ENCODE data around the gene KIF1A. TPM values are rescaled to one million over a fixed set of nuclear protein-coding genes. Genes with fewer than 3 reads are reported as not detected.

KIF1A gene
- total and polyA plus RNA-seq, 10 of the 15 experiments (the other 5 are each of a cell fraction or from before 2014, with no cell fraction given) = 0.04 to 0.95 (median 0.06) TPM; not detected in 5

GRCh38 chr2:240687045-240687740 is 132.8 kb downstream of the KIF1A start:
- in situ Hi-C loops (cut with MboI) = no loop called here

More at GRCh38 chr2:240687045-240687740, 132.8 kb downstream of the KIF1A start:
- 60% methylated on average over 18 of the region's 20 CpGs for WGBS (ENCODE audit: insufficient coverage, insufficient replicate concordance, low lambda C conversion rate, missing lambda C conversion rate)
- Histone ChIP-seq H3K36me3 (ENCODE audit: control insufficient read depth in 2 of 2, insufficient read depth in 2 of 2, low read length in 1 of 2) (no peaks in the 10 kb centered on the region), H3K79me2 (ENCODE audit: control insufficient read depth, insufficient read depth, low read length) (no peaks in the 10 kb centered on the region), H3K27ac (ENCODE audit: control insufficient read depth, insufficient read depth) (no peak overlapping the region), H4K20me1 (ENCODE audit: control insufficient read depth, insufficient read depth) (no peaks in the 10 kb centered on the region), H3K9me3 (replicated peaks; ENCODE audit: control insufficient read depth, insufficient read depth, low read length) (no peaks in the 10 kb centered on the region), H3K4me2 (ENCODE audit: control insufficient read depth, insufficient read depth) (no peak overlapping the region), H3K4me1 (ENCODE audit: control insufficient read depth, insufficient read depth, low read length) (no peaks in the 10 kb centered on the region), H3K9ac (ENCODE audit: control insufficient read depth, insufficient read depth, low read length) (no peak overlapping the region), H3K27me3 (replicated peaks in 1 of 2; ENCODE audit: control insufficient read depth in 2 of 2, insufficient read depth in 2 of 2, low read length in 1 of 2) (no peaks in the 10 kb centered on the region), H3K4me3 (no peak overlapping the region), H2AFZ (ENCODE audit: control insufficient read depth, low read depth, low read length) (no peak overlapping the region)
- FAIRE-seq (no peak), ATAC-seq (no peak), DNase-seq (ENCODE audit: low read depth, low spot score) (no peak)
- RAD21 ChIA-PET (ENCODE audit: unreplicated experiment) = no interaction called here
- SMC1A ChIA-PET (ENCODE audit: uncharacterized antibody, unreplicated experiment) = no interaction called here
- POLR2A ChIA-PET = no interaction called here
- no peak for TF ChIP-seq NRF1 (conservative IDR thresholded peaks at IDR 0.05; ENCODE audit: low read depth, low read length)
- no peak for TF ChIP-seq MEF2B (IDR thresholded peaks at IDR 0.05; ENCODE audit: partially characterized antibody, poor library complexity, severe bottlenecking)
- TF ChIP-seq ELK1 (IDR thresholded peaks at IDR 0.05; ENCODE audit: low read depth, low read length) = no peak
- TF ChIP-seq ZNF384 (IDR thresholded peaks at IDR 0.05; ENCODE audit: borderline replicate concordance, low read depth, low read length) = no peak
- TF ChIP-seq RB1 (IDR thresholded peaks at IDR 0.05; ENCODE audit: borderline replicate concordance) = no peak
- no peak for TF ChIP-seq NFIC (IDR thresholded peaks at IDR 0.05; ENCODE audit: low read depth, low read length)
- no peak for TF ChIP-seq IRF4 (IDR thresholded peaks at IDR 0.05; ENCODE audit: low read depth, low read length)
- TF ChIP-seq JUND (IDR thresholded peaks at IDR 0.05; ENCODE audit: low read depth, low read length) = no peak
- no peak for TF ChIP-seq MYC (IDR thresholded peaks at IDR 0.05; ENCODE audit: insufficient read depth, insufficient read length, insufficient replicate concordance, low read length, severe bottlenecking)
- TF ChIP-seq ESRRA (IDR thresholded peaks at IDR 0.05; ENCODE audit: low read length) = no peak
- TF ChIP-seq ATF7 (IDR thresholded peaks at IDR 0.05; ENCODE audit: low read depth) = no peak
- TF ChIP-seq, protein P1, sequence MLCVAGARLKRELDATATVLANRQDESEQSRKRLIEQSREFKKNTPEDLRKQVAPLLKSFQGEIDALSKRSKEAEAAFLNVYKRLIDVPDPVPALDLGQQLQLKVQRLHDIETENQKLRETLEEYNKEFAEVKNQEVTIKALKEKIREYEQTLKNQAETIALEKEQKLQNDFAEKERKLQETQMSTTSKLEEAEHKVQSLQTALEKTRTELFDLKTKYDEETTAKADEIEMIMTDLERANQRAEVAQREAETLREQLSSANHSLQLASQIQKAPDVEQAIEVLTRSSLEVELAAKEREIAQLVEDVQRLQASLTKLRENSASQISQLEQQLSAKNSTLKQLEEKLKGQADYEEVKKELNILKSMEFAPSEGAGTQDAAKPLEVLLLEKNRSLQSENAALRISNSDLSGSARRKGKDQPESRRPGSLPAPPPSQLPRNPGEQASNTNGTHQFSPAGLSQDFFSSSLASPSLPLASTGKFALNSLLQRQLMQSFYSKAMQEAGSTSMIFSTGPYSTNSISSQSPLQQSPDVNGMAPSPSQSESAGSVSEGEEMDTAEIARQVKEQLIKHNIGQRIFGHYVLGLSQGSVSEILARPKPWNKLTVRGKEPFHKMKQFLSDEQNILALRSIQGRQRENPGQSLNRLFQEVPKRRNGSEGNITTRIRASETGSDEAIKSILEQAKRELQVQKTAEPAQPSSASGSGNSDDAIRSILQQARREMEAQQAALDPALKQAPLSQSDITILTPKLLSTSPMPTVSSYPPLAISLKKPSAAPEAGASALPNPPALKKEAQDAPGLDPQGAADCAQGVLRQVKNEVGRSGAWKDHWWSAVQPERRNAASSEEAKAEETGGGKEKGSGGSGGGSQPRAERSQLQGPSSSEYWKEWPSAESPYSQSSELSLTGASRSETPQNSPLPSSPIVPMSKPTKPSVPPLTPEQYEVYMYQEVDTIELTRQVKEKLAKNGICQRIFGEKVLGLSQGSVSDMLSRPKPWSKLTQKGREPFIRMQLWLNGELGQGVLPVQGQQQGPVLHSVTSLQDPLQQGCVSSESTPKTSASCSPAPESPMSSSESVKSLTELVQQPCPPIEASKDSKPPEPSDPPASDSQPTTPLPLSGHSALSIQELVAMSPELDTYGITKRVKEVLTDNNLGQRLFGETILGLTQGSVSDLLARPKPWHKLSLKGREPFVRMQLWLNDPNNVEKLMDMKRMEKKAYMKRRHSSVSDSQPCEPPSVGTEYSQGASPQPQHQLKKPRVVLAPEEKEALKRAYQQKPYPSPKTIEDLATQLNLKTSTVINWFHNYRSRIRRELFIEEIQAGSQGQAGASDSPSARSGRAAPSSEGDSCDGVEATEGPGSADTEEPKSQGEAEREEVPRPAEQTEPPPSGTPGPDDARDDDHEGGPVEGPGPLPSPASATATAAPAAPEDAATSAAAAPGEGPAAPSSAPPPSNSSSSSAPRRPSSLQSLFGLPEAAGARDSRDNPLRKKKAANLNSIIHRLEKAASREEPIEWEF (IDR thresholded peaks at IDR 0.05; ENCODE audit: insufficient replicate concordance, low read depth, low read length) = no peak
- TF ChIP-seq, protein P2, sequence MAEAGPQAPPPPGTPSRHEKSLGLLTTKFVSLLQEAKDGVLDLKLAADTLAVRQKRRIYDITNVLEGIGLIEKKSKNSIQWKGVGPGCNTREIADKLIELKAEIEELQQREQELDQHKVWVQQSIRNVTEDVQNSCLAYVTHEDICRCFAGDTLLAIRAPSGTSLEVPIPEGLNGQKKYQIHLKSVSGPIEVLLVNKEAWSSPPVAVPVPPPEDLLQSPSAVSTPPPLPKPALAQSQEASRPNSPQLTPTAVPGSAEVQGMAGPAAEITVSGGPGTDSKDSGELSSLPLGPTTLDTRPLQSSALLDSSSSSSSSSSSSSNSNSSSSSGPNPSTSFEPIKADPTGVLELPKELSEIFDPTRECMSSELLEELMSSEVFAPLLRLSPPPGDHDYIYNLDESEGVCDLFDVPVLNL (IDR thresholded peaks at IDR 0.05; ENCODE audit: low read depth, low read length) = no peak
- no peak for TF ChIP-seq ZNF217 (IDR thresholded peaks at IDR 0.05)
- TF ChIP-seq POLR2AphosphoS2 (IDR thresholded peaks at IDR 0.05; ENCODE audit: low read depth, low read length) = no peak
- CTCF ChIA-PET = no interaction called here
- intact Hi-C loops (cut with micrococcal nuclease; ENCODE audit: unreplicated experiment) = no loop called here
- BruUV-seq (replicated peaks) = no TSS peak
